ACC112 (cell line): ENCODE measurements around the gene RHOB.
A peak's percentile ranks its signal among the peaks of the same experiment; 100 is the strongest.

Source experiments
- H2AFZ ChIP-seq: fragments of 200-600 bp; sonication (generic); one replicate; pipeline ENCODE4 v1.6.0; 2017; ENCODE audit warnings: antibody characterized with exemption, low read length; ENCODE audit not compliant: unreplicated experiment
- H3K27ac ChIP-seq: fragments of 200-600 bp; sonication (generic); 2 replicates; pipeline ENCODE4 v1.5.1; 2014; ENCODE audit warnings: low read depth, mild to moderate bottlenecking, antibody characterized with exemption, low read length, moderate library complexity
- H3K27me3 ChIP-seq: fragments of 200-600 bp; sonication (generic); 2 replicates; pipeline ENCODE4 v1.6.1; 2014; ENCODE audit warnings: mild to moderate bottlenecking, antibody characterized with exemption, low read length, moderate library complexity, mixed read lengths; ENCODE audit not compliant: insufficient read depth
- H3K36me3 ChIP-seq: fragments of 200-600 bp; sonication (generic); 2 replicates; pipeline ENCODE4 v1.6.1; 2016; ENCODE audit warnings: mild to moderate bottlenecking, antibody characterized with exemption, low read length, moderate library complexity, mixed read lengths; ENCODE audit not compliant: insufficient read depth
- H3K4me1 ChIP-seq: fragments of 200-600 bp; sonication (generic); one replicate; pipeline ENCODE4 v1.6.1; 2016; ENCODE audit warnings: low read length, mixed read lengths; ENCODE audit not compliant: insufficient read depth, unreplicated experiment, control insufficient read depth
- H3K4me3 ChIP-seq: fragments of 200-600 bp; sonication (generic); 2 replicates; pipeline ENCODE4 v1.5.1; 2014; ENCODE audit warnings: mild to moderate bottlenecking, low read depth, low read length
- H3K79me2 ChIP-seq: fragments of 200-600 bp; sonication (generic); one replicate; pipeline ENCODE4 v1.6.0; 2016; ENCODE audit warnings: low read length; ENCODE audit not compliant: control insufficient read depth, unreplicated experiment, insufficient read depth

The RHOB gene

DNA sequence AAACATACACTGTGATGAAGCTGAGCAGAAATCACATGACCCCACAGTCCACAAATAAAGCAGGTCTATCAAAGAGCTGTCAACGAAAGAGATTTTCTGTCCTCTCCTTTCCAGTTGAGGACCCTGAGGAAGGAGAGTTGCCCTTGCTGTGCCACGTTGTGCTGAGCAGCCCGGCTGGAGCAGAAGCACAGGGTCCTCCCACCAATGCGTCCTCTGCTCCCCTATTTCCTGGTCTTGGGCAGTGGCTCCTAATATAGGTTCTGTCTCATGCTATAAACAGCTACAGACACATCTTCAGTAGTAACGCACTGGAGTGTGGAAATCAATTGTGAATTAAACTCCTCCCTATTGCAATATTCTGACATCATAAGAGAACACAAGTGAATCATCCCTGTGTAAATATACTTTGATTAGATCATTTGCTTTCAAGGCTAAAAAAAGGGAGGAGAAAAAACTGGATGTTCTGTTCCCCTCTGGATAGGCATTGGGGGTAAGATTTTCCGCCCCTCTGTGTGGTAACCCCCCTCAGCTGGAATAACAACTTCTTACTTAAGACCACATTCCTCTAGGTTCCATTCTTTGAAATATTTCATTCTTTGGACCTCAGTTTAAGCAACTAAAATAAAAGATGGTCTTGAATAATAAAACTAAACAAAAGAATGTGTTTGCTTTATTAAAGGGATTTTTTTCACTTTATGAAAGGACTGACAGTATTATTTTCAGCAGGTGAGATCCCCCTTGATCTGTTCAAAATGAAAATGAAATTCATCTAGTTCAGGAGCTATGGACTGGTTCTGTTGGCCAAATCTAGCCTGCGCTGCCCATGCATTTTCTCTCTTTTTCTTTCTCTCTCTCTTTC, 8.3 kb upstream of the RHOB start:
- H2AFZ ChIP-seq = peak overlapping the region; percentile 48
- peak overlapping the region; percentile 88 for H3K27ac ChIP-seq
- peak overlapping the region; percentile 47 for H3K4me3 ChIP-seq

DNA sequence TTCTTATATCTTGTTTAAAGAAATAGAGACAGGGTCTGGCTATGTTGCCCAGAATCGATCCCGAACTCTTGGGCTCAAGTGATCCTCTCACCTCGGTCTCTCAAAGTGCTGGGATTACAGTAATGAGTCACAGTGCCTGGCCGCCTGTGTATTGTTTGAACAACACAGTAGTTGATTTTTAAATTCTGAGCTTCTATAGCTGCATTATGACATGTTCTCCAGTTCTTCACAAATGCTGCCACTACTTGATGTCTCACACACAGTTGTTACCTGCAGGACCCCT, 7.7 kb upstream of the RHOB start:
- Histone ChIP-seq H3K79me2 (no peaks in the 10 kb centered on the region), H2AFZ (no peak overlapping the region), H3K4me3 (peak overlapping the region; percentile 47), H3K27ac (peak overlapping the region; percentile 88), H3K36me3 (no peaks in the 10 kb centered on the region), H3K4me1 (peaks cover 26% of the 10 kb centered on the region), H3K27me3 (no peaks in the 10 kb centered on the region)

More for the DNA sequence above, 8.3 kb upstream of the RHOB start:
- Histone ChIP-seq H3K79me2 (no peaks in the 10 kb centered on the region), H3K36me3 (no peaks in the 10 kb centered on the region), H3K27me3 (no peaks in the 10 kb centered on the region), H3K4me1 (peaks cover 22% of the 10 kb centered on the region)

DNA sequence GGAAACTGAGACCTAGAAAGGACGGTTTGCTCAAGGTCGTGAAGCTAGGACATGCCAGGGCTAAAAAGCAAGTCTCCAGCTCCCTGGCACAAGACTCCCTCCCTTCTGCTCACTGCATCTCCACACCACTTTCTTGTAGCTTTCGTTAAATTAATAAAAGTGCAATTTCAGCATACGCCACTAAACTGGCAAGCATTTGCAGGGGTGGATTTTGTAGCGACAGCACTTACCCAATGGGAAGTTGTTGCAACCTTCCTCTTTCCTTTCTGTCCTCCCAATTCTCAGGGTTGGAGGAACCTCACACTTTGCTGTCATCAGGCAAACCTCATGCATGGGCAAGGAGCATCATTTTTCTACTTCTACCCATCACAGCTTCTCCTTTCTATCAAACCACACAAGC, 7.4 kb upstream of the RHOB start:
- Histone ChIP-seq H2AFZ (no peak overlapping the region), H3K27ac (peak overlapping the region; percentile 88), H3K4me3 (0 out of 2 replicates have a peak overlapping the region, but pooled peaks have one; percentile 47), H3K79me2 (no peaks in the 10 kb centered on the region), H3K27me3 (no peaks in the 10 kb centered on the region), H3K36me3 (no peaks in the 10 kb centered on the region), H3K4me1 (peaks cover 26% of the 10 kb centered on the region)

DNA sequence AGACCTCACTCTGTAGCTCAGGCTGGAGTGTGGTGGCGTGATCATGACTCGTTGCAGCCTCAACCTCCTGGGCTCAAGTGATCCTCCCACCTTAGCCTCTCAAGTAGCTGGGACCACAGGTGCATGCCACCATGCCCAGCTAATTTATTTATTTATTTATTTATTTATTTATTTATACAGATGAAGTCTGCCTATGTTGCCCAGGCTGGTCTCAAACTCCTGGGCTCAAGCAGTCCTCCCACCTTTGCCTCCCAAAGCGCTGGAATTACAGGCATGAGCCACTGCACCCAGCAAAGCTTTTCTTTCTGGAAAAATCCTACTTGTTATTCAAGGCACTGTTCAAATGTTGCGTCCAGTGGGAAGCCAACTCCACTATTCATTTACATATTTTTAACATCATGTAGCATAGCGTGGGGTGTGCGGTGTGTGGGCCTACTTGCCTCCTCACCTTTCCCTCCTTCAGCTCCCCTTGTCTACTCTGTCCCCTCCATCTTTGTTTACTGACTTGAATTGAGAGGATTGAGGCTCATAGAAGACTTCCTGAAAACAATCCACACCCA, 6.8 kb upstream of the RHOB start:
- Histone ChIP-seq H3K27me3 (no peaks in the 10 kb centered on the region), H3K36me3 (no peaks in the 10 kb centered on the region), H3K4me1 (peaks cover 32% of the 10 kb centered on the region), H3K27ac (no peak overlapping the region), H3K79me2 (no peaks in the 10 kb centered on the region), H3K4me3 (no peak overlapping the region), H2AFZ (no peak overlapping the region)

DNA sequence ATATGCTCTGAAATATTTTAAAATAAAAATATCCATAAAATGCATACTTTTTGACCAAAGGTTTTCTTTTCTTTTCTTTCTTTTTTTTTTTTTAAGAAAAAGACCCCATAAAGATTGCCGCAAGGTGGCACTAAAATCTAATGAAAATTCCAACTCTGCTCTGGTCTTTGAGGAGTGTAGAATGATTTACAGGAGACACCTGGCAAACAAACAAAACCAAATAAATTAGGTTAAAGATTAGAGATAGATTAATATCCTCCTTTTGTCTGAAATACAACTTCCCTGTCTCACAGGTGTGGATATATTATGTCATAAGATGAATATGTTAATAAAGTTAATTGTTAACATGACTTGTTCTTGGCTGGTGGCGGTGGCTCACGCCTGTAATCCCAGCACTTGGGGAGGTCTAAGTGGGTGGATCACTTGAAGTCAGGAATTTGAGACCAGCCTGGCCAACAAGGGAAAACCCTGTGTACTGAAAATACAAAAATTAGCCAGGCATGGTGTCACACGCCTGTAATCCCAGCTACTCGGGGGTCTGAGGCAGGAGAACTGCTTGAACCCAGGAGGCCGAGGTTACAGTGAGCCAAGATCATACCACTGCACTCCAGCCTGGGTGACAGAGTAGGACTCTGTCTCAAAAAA, 3.5 kb upstream of the RHOB start:
- Histone ChIP-seq H3K27me3 (no peaks in the 10 kb centered on the region), H3K79me2 (peaks cover 18% of the 10 kb centered on the region), H3K36me3 (peaks cover 3% of the 10 kb centered on the region; the same call in 1 of the 2 replicates), H3K27ac (peak overlapping the region; percentile 69), H2AFZ (no peak overlapping the region), H3K4me3 (no peak overlapping the region), H3K4me1 (peaks cover 25% of the 10 kb centered on the region)

DNA sequence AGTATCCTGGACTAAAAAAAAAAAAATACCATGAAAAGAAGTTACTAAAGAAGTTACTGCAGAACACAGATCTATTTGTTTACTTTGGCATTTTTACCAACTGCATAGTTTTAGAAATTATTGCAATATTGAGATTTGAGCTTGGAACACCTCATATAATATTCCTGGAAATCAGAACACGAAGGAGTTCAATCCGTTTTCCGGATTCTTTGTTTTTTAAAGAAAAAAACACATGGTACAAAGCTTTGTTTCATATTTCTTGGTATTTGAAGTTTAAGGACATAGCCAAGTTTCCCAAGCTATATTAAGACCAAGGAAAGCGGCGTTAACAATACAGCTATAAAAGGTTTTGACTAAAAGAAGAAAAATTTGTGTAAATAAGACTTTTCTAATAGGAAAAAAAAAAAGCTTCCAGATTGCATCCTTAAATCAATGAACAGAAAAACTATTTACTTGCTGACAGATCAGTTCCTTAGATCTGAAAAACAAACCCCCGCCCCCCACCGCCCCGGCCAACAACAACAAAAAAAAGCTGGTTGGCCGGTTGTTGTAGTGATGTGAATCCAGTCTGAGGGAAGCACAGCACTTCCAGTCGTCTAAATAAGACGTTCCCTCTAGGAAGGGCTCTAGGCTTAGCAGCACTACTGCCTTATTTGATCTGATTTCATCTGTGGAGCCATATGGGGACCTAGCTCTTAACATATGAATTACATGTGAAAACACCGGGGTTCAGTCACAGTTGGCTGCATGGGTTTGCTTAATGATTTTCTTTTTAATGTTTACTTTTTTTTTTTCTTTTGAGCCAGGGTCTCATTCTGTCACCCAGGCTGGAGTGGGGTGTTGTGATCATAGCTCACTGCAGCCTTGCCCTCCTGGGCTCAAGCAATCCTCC, 2.5 kb upstream of the RHOB start:
- Histone ChIP-seq H3K4me1 (peaks cover 24% of the 10 kb centered on the region), H3K4me3 (peak overlapping the region; percentile 3; the same call in 1 of the 2 replicates), H3K36me3 (peaks cover 12% of the 10 kb centered on the region), H3K27ac (peak overlapping the region; percentile 69), H2AFZ (peak overlapping the region; percentile 16), H3K79me2 (peaks cover 27% of the 10 kb centered on the region), H3K27me3 (no peaks in the 10 kb centered on the region)

DNA sequence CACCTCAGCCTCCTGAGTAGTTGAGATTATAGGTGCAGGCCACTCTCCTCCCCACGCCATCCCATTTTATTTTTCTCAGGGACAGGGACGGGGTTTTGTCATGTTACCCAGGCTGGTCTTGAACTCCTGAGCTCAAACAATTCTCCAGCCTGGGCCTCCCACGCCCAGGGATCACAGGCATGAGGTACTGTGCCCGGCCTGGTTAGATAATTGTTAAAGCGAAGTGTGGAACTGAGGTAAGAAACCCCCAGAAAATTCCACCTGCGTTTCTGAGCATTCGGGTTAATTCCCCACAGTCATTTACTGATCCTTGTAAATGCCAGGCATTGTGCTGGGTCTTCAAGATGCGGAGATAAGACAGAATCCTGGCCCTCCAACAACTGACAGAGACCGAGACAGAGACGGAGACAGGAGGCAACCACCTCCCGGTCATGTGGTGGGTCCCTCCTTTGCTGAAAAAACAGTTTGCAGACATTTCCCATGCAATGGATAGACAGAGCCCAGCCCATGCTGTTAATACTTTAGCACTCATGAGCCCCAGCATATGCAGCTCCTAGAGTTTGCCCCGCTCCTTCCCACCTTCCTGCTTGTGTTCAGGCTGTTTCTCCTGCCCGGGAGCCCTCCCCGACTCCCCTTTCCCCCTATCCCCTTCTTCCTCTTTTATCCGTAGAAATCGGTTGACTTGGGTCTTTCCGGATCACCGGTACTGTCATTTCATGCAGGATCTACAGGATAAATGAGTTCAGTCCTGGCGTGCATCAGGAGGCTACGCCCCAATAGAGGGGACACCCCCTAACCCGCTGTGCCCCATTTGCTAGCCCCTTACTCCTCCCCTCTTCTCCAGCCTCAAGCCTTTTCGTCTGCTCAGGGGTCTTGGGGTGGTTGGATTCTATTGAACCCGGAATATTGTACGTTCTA, 1.6 kb upstream of the RHOB start:
- no peak overlapping the region for H2AFZ ChIP-seq
- peaks cover 27% of the 10 kb centered on the region for H3K4me1 ChIP-seq
- H3K79me2 ChIP-seq = peaks cover 33% of the 10 kb centered on the region
- H3K36me3 ChIP-seq = peaks cover 12% of the 10 kb centered on the region
- no peak overlapping the region for H3K4me3 ChIP-seq
- H3K27me3 ChIP-seq = no peaks in the 10 kb centered on the region
- H3K27ac ChIP-seq = 0 out of 2 replicates have a peak overlapping the region, but pooled peaks have one; percentile 35

DNA sequence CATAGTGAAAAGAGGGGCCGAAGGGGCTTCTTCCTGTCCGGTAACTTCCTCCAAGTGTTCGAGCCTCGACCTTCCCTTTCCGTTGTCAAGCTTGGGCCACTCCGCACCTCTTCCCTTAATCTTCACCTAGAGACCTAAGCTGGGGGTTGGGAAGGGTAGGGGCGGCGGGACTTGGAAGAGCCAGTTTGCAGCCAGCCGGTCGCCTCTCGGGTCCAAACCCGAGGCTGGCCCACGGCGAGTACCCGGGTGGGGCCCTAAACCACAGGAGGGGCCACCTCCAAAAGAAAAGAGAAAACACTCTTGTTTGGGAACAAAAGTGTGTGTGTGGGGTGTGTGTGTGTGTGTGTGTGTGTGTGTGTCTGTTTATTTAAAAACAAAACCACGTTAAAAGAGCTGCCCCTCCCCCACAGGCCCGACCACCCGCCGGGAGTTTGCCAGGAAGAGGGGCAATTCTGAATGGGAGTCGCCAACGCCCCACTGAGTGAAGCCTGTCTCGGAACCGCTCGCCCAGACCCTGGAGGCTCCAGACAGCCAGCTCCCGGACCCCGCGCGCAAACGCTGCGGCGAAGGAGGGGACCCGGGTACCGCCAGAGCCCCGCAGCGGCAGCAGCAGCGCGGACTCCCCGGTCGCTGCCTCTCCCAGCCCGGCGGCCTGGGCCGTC, 488 bp upstream of the RHOB start:
- Histone ChIP-seq H3K4me3 (peak overlapping the region; percentile 90), H2AFZ (no peak overlapping the region), H3K27me3 (no peaks in the 10 kb centered on the region)

DNA sequence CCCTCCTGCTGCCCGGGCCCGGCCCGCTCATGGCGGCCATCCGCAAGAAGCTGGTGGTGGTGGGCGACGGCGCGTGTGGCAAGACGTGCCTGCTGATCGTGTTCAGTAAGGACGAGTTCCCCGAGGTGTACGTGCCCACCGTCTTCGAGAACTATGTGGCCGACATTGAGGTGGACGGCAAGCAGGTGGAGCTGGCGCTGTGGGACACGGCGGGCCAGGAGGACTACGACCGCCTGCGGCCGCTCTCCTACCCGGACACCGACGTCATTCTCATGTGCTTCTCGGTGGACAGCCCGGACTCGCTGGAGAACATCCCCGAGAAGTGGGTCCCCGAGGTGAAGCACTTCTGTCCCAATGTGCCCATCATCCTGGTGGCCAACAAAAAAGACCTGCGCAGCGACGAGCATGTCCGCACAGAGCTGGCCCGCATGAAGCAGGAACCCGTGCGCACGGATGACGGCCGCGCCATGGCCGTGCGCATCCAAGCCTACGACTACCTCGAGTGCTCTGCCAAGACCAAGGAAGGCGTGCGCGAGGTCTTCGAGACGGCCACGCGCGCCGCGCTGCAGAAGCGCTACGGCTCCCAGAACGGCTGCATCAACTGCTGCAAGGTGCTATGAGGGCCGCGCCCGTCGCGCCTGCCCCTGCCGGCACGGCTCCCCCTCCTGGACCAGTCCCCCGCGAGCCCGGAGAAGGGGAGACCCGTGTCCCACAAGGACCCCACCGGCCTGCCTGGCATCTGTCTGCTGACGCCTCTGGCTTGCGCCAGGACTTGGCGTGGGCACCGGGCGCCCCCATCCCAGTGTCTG, 767 bp downstream of the RHOB start:
- H2AFZ ChIP-seq = no peak overlapping the region
- peaks cover 33% of the 10 kb centered on the region for H3K79me2 ChIP-seq
- H3K36me3 ChIP-seq = peaks cover 12% of the 10 kb centered on the region
- peaks cover 38% of the 10 kb centered on the region for H3K4me1 ChIP-seq
- H3K27me3 ChIP-seq = no peaks in the 10 kb centered on the region
- H3K4me3 ChIP-seq = peak overlapping the region; percentile 90
- H3K27ac ChIP-seq = peak overlapping the region; percentile 63

More for the DNA sequence above, 488 bp upstream of the RHOB start:
- H3K27ac ChIP-seq = no peak overlapping the region
- H3K4me1 ChIP-seq = peaks cover 37% of the 10 kb centered on the region
- H3K36me3 ChIP-seq = peaks cover 12% of the 10 kb centered on the region
- peaks cover 33% of the 10 kb centered on the region for H3K79me2 ChIP-seq
